Measurements from ENCODE around the gene CACNG1.

- TF ChIP-seq EZH2 (IDR thresholded peaks at IDR 0.05; ENCODE audit: borderline replicate concordance) = no peak
- TF ChIP-seq, protein P1, sequence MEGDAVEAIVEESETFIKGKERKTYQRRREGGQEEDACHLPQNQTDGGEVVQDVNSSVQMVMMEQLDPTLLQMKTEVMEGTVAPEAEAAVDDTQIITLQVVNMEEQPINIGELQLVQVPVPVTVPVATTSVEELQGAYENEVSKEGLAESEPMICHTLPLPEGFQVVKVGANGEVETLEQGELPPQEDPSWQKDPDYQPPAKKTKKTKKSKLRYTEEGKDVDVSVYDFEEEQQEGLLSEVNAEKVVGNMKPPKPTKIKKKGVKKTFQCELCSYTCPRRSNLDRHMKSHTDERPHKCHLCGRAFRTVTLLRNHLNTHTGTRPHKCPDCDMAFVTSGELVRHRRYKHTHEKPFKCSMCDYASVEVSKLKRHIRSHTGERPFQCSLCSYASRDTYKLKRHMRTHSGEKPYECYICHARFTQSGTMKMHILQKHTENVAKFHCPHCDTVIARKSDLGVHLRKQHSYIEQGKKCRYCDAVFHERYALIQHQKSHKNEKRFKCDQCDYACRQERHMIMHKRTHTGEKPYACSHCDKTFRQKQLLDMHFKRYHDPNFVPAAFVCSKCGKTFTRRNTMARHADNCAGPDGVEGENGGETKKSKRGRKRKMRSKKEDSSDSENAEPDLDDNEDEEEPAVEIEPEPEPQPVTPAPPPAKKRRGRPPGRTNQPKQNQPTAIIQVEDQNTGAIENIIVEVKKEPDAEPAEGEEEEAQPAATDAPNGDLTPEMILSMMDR (IDR thresholded peaks at IDR 0.05; ENCODE audit: poor library complexity) = no peak
Measured at GRCh38 chr17:67067571-67068482, 23.5 kb downstream of the CACNG1 start.

All from hepatocyte (in vitro differentiated cells).